DMS53 treated with DMSO at 0.1 percent for 48 hours (cell line): ENCODE data around the gene SLC25A30.

Experiments
- DNase-seq: peaks from one replicate; lab custom pipeline; 2025; ENCODE audit not compliant: unreplicated experiment; lab: John Stamatoyannopoulos, UW

The SLC25A30 gene, protein sequence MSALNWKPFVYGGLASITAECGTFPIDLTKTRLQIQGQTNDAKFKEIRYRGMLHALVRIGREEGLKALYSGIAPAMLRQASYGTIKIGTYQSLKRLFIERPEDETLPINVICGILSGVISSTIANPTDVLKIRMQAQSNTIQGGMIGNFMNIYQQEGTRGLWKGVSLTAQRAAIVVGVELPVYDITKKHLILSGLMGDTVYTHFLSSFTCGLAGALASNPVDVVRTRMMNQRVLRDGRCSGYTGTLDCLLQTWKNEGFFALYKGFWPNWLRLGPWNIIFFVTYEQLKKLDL

GRCh38 chr13:45417790-45418534, at the start of gene SLC25A30:
Gene SLC25A30, minus strand, starts transcription at chr13:45418373. Its CDS starts 6,948 bp downstream, at chr13:45411425.
- DNase-seq = peak; percentile 83

DNA sequence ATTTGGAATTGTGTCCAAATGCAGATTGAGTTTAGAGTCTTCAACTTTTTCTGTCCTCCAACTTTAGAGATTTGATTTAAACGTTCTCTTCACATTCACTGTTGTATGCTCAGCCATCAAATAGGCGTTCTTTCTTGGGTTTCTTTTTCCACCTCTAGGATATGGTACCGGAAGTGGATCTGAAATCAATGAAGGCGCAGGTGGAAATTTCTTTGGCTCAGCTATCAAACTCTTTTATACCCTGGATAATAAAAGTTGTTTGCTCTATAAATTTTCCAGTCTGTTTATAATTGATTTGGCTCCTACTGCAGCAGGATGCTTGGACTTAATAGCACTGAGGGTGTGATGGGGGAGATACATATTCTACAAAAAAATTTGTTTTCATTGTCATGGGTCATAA, 48.2 kb upstream of the SLC25A30 start:
- DNase-seq = no peak

DNA sequence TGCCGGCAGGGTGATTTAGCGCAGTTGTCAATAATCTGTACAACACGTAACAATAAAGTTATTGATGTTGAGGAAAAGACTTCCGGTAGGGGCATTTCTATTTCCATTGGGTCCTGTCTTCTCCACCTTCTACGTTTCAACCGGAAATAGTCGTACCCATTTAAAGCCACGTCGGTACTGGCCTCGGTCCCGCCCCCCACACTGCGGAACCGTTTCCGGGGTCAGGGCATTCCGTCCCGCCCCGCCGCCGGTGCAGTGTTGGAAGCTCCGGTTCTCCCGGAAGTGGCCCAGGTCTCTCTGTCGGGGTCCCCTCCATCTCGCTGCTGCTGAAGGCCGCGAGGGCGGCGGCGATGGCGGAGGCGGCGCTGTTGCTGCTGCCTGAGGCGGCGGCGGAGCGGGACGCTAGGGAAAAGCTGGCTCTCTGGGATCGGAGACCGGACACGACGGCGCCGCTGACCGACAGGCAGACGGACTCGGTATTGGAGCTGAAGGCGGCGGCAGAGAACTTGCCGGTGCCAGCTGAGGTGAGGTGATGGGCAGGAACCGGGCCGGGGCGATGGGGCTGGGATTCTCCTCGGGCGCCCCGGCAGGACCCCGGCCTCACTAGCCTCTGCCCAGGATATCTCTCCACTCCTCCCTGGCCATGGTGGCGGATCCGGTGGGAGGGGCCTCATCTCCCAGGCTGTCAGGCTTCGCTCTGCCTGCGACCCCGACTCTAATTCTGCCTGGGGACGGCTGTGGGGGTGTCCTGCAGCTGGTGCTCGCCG, 46.7 kb upstream of the SLC25A30 start, which contains the start of gene COG3:
Gene COG3, plus strand, starts transcription at position 253 of the 767 bp plus-strand sequence. Its CDS starts 98 bp downstream, at position 351.
- peak; percentile 95 for DNase-seq

DNA sequence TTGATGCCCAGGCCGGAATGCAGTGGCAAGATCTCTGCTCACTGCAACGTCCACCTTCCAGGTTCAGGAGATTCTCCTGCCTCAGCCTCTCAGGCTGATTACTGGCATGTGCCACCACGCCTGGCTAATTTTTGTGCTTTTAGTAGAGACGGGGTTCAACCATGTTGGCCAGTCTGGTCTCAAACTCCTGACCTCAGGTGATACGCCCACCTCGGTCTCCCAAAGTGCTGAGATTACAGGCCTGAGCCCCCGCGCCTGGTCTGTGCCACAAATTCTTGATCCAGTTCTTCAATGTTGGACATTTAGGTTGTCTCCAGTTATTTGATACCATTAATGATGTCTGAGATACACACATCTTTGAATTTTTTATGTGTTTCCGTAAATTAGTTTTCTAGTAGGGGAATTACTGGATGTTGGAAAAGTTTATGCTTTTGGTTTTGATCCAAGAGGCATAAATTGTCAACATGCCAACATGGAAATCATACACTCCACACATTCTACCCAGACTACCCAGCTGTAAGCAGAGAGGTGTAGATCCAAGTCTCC, 46.0 kb upstream of the SLC25A30 start:
- no peak for DNase-seq

DNA sequence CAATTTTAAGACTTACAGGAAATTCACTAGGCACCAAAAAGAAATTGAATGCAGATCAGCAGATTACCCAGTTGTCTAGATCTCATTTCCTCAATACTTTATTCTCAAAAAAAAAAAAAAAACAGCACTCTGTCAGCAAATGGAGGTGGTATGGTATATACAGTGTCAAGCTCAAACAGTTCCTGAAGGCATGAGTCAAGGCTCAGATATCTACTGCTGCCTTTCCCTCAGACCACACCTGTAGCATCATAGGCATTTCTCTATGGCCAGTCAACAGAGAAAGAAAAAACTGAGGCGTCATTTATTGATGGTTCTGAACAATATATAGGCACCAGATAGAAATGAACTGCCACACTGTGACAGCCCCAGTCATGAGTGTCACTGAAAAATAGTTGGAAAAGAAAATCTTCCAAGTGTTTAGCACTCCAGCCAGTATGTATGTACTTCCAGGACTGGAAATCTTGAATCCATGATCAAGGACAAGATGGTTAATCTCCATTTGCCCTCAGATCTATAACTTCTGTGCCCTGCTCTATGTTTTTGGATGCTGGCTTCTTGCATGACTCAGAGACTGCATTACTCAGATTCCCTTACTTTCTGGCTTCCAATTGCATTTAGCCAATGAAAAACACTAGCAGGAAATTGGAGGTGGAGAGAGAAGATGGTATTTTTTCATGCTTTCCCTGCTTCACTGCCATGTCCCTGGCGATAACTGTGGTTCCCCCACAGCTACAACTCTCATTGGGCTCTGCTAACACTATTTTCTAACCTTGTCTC, 38.2 kb upstream of the SLC25A30 start:
- no peak for DNase-seq

DNA sequence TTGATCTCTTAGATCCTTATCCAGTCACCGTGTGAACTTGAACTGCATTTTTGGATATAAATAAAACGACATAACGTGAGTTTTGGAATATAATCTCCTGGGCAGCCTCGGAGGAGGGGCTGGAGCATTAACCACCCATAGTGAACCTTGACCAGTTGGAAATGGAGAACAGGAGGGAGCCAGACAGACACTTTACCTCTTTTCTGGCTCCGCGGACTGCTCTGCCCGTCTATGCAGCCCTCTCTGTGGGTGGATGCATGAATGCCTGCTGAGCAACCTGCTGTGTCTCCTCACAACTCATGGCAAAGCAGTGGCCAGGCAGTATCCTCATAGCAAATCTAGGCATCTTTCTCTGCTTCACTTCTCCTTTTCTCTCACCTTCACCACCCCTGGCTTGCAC, 36.0 kb upstream of the SLC25A30 start:
- no peak for DNase-seq

DNA sequence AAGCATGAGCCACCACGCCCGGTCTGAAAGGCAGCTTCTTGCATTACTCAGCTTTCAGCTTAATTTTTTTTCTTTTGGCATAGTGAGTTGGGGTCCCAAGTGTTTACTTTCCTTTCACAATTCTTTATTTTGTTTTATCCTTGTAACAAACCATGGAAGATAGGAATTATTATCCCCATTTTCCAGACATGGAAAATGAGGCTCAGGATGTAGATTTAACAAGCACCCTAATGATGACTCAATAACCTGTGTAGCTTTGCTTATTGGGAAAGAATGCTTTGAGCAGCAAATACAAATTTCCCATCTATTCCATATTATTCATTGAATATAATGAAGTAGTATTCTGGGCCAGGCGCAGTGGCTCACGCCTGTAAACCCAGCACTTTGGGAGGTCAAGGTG, 33.1 kb upstream of the SLC25A30 start:
- no peak for DNase-seq

DNA sequence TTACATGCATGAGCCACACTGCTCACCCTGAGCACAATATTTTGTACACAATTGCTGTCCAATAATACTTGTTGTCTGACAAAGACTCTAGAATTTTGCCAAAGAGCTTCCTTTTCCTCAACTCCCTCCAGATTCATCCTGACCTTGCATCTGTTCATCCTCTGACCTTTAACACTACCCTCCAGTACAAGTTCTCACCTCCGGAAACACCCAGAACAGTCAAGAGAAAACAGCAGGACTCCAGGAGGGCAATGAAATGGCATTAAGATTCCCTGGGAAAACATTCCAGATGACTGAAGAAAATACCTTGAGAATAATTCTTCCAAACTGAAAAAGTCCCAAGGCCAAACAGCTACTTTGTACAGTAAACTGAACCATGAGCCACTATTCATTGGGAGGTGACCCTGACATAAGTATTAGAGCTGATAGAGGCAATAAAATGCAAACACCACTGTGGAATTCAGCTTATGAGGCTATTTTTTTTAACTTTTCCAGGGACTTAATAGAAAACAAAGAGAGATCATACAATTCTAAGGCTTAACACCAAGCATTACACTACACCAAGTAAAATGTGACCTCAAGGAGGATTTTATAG, 30.9 kb upstream of the SLC25A30 start:
- no peak for DNase-seq

- DNase-seq = peak; percentile 26
These were observed 29.0 kb upstream of the SLC25A30 start for GRCh38 chr13:45447050-45447661.

GRCh38 chr13:45446181-45446580, 28.0 kb upstream of the SLC25A30 start:
- no peak for DNase-seq

DNA sequence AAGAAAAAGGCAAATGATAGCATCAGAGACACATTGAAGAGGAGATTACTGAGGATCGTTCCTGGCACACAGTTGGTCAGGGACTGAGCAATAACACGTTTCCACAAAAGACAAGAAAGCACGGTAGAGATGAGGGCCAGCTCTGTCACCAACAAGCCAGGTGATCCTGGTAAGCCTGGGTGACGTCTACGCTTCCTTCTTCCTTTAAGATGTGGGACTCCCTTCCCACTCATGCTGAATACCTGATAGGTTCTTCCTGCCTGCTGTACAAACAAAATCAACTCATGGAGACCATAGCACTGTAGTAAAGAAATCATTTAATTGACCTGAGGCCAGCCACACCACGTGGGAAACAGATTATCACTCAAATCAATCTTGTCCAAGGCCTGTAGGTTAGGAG, 26.9 kb upstream of the SLC25A30 start:
- no peak for DNase-seq

GRCh38 chr13:45441633-45442032, 23.5 kb upstream of the SLC25A30 start:
- no peak for DNase-seq

- DNase-seq = no peak
These were observed 21.7 kb upstream of the SLC25A30 start for GRCh38 chr13:45439781-45440462.

DNA sequence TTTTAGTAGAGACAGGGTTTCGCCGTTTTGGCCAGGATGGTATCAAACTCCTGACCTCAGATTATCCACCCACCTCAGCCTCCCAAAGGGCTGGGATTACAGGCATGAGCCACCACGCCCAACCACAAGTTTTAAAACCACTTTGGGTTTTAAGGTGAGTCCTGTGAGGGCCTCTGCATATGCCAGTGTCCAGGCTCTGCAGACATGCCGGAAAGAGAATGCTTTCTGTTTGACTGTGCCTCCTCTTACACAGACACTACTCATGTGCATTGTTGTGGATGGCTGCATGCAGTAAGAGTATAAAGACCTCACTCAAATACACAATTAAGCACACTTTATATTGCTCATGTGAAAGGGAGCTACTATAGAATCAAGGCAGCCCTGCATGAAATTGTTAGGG, 20.8 kb upstream of the SLC25A30 start:
- DNase-seq = no peak

DNA sequence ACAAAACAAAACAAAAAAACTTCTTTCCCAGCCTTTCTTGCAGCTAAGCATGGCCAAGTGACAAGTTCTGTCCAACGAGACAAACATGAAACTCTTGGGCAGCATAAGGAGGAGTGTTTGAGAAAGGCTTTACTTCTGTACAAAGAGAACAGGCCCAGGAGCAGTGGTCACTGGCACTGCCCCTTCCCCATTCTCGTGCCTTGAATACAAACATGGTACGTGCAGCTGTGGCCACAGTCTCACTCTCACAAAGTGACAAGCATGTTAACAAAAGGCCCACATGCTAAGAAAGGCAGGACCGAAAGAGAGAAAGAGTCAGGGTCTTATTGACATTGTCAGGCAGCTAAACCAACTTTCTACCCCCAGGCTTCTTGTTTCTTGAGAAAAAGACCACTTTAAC, 19.8 kb upstream of the SLC25A30 start:
- DNase-seq = no peak

GRCh38 chr13:45436953-45437352, 18.8 kb upstream of the SLC25A30 start:
- DNase-seq = no peak

- no peak for DNase-seq
These were observed 18.2 kb upstream of the SLC25A30 start for GRCh38 chr13:45436332-45436731.

- DNase-seq = peak; percentile 18
These were observed 16.6 kb upstream of the SLC25A30 start for GRCh38 chr13:45434556-45435371.
